HG03175 (cell line): Measurements from ENCODE around the gene MBNL2.

Experiments used
- ATAC-seq: cut with Tn5 transposase; IDR thresholded peaks from one replicate; pipeline ENCODE4 v1.9.1; 2021; ENCODE audit warnings: mild to moderate bottlenecking, moderate library complexity; ENCODE audit not compliant: unreplicated experiment

The MBNL2 gene

GRCh38 chr13:97267418-97268059, 45.4 kb downstream of the MBNL2 start:
- no peak for ATAC-seq

GRCh38 chr13:97268772-97269171, 46.6 kb downstream of the MBNL2 start:
- ATAC-seq: no peak

- no peak for ATAC-seq
Measured at GRCh38 chr13:97269603-97270002, 47.5 kb downstream of the MBNL2 start.

GRCh38 chr13:97272526-97272925, 50.4 kb downstream of the MBNL2 start:
- ATAC-seq: no peak

- ATAC-seq: no peak
Measured at GRCh38 chr13:97273341-97273831, 51.3 kb downstream of the MBNL2 start.

GRCh38 chr13:97274829-97275649, 52.9 kb downstream of the MBNL2 start:
- no peak for ATAC-seq

- no peak for ATAC-seq
Measured at GRCh38 chr13:97275776-97276501, 53.8 kb downstream of the MBNL2 start.

GRCh38 chr13:97276862-97277269, 54.7 kb downstream of the MBNL2 start:
- ATAC-seq: no peak

GRCh38 chr13:97278435-97279411, 56.6 kb downstream of the MBNL2 start:
- no peak for ATAC-seq

GRCh38 chr13:97279913-97280312, 57.8 kb downstream of the MBNL2 start:
- no peak for ATAC-seq

- ATAC-seq: no peak
Measured at GRCh38 chr13:97280478-97280877, 58.3 kb downstream of the MBNL2 start.

- no peak for ATAC-seq
Measured at GRCh38 chr13:97281028-97281427, 58.9 kb downstream of the MBNL2 start.

GRCh38 chr13:97282705-97283104, 60.6 kb downstream of the MBNL2 start:
- ATAC-seq: no peak

GRCh38 chr13:97283888-97284287, 61.8 kb downstream of the MBNL2 start:
- ATAC-seq: peak; percentile 55

- ATAC-seq: no peak
Measured at GRCh38 chr13:97284558-97284957, 62.4 kb downstream of the MBNL2 start.

GRCh38 chr13:97285221-97285955, 63.3 kb downstream of the MBNL2 start:
- ATAC-seq: no peak

- no peak for ATAC-seq
Measured at GRCh38 chr13:97286317-97287046, 64.3 kb downstream of the MBNL2 start.

GRCh38 chr13:97287047-97287383, 64.9 kb downstream of the MBNL2 start:
- ATAC-seq: no peak

- ATAC-seq: no peak
Measured at GRCh38 chr13:97288486-97288900, 66.4 kb downstream of the MBNL2 start.
